Heart left ventricle (tissue), 13 donors: Measurements from ENCODE around the gene SUGP1.

Experiments used
- CTCF ChIP-seq, 12 donors: fragments of 200-600 bp; sonication (generic) in 4 of 12; IDR thresholded peaks; one replicate each; pipeline versions ENCODE4 v1.5.0 to v1.8.0; 2018 to 2022; ENCODE audit warnings: antibody characterized with exemption in 12 of 12, mild to moderate bottlenecking in 5 of 12
- POLR2A ChIP-seq, 2 donors: fragments of 450-650 bp; IDR thresholded peaks; one replicate each; pipeline ENCODE4 v1.6.1; 2017; ENCODE audit warnings: antibody characterized with exemption in 2 of 2, mild to moderate bottlenecking in 2 of 2, moderate library complexity in 2 of 2
- donor health status: ischemic (EF 13 %, LVEDD 7.1; RV severe dilation, severe dysfunction).
- donor health status: DM: no; HTN: yes; CAD: no.
- donor health status: DM: no; HTN: no; CAD: no.
- donor health status: ischemic (EF 25% LVEDD 6.9; RV normal size, moderate dysfunction).
- donor health status: ischemic (EF 25% LVEDD 5.7; RV mildly dilated, moderate dysfunction).
- donor health status: ischemic (EF 35%, LVEDD 5.7; RV mildly dilated, moderate dysfunction).
- donor health status: nonischemic (EF 11% LVEDD 7.7; RV severe dilation, severe dysfunction).
- donor health status: DM: yes; HTN: yes; CAD: no.
- donor health status: PGD.
- donor health status: ischemic (EF 29% LVEDD 5.4; RV normal size, mild dysfunction).
- donor health status: nonischemic (EF 23%, LVEDD 6.1; RV moderate dilation, normal function).

GRCh38 chr19:19341026-19341425 lies 20.7 kb upstream of the SUGP1 start:
- no peak for TF ChIP-seq CTCF (IDR thresholded peaks at IDR 0.05)
- no peak for TF ChIP-seq POLR2A (IDR thresholded peaks at IDR 0.05)
